HepG2 (cell line): ENCODE results near the gene KRTAP5-11. TPM values are rescaled to one million over a fixed set of nuclear protein-coding genes. Genes with fewer than 3 reads are reported as not detected.
"Not testable (repeated sequence)": the region's sequence is repeated elsewhere in the genome, so short reads cannot be mapped to it uniquely, and the experiment has no call there.

Source experiments
- ATAC-seq: fragments of 200-7000 bp; cut with Tn5 transposase; 3 replicates; pipeline ENCODE4 v1.9.1; 2020; ENCODE audit warnings: mild to moderate bottlenecking, moderate library complexity
- BruUV-seq: library from RNA; stranded (reverse); fragments of 400-500 nt; replicated peaks from 2 replicates; lab custom pipeline; 2021; lab: Mats Ljungman, UMichigan
- CTCF ChIA-PET: fragments of 300-600 bp; formaldehyde crosslinking; extraction: SDS; loops from one replicate; lab custom pipeline; 2021; ENCODE audit warnings: low total read pairs, inconsistent platforms, low intra/inter-chr PET ratio; lab: Yijun Ruan, JAX
- POLR2A ChIA-PET: fragments of 350-600 bp; sonication (Branson Sonifier 250); formaldehyde crosslinking; loops from one replicate; lab custom pipeline; 2020; ENCODE audit warnings: antibody characterized with exemption, inconsistent platforms; lab: Yijun Ruan, JAX
- DNase-seq: peaks from one replicate; pipeline ENCODE4 v3.0.0-alpha.2; 2015; ENCODE audit warnings: low spot score
- FAIRE-seq: peaks from 3 replicates; lab custom pipeline; 2011; peaks lifted over from hg19 to GRCh38; lab: Jason Lieb, UNC
- H2AFZ ChIP-seq: one replicate; pipeline ENCODE4 v1.6.1; 2011; ENCODE audit warnings: low read length, inconsistent platforms
- H3K27ac ChIP-seq: fragments of 300-600 bp; 3 replicates; pipeline ENCODE4 v1.8.0; 2011; ENCODE audit warnings: mixed run types, mild to moderate bottlenecking, mixed read lengths, low read length, inconsistent platforms; ENCODE audit not compliant: insufficient read depth; ENCODE audit errors: extremely low read length
- H3K27me3 ChIP-seq, 2 experiments: fragments of 200-600 bp in 1 of 2; 2 replicates in 1 of 2; 3 replicates in 1 of 2; pipeline versions ENCODE4 v1.6.0 to v1.8.0; 2011; ENCODE audit warnings: low read length in 2 of 2, mild to moderate bottlenecking in 2 of 2, moderate library complexity in 2 of 2, inconsistent platforms in 1 of 2; ENCODE audit not compliant: insufficient read depth in 2 of 2, control insufficient read depth in 1 of 2
- H3K36me3 ChIP-seq, 2 experiments: fragments of 200-600 bp in 1 of 2; replicated peaks in 1 of 2; 2 replicates in 1 of 2; 3 replicates in 1 of 2; pipeline versions ENCODE4 v1.5.1 to v1.8.0; 2011; ENCODE audit warnings: low read length in 2 of 2, inconsistent platforms in 1 of 2; ENCODE audit not compliant: insufficient read depth in 2 of 2, control insufficient read depth in 1 of 2
- H3K4me1 ChIP-seq: 2 replicates; pipeline ENCODE4 v1.5.1; 2012; ENCODE audit warnings: low read length, inconsistent platforms; ENCODE audit not compliant: insufficient read depth
- H3K4me2 ChIP-seq: 2 replicates; pipeline ENCODE4 v1.6.0; 2011; ENCODE audit warnings: low read depth, low read length, inconsistent platforms
- H3K4me3 ChIP-seq, 3 experiments: fragments of 200-600 bp in 1 of 3; sonication (generic), shearing (Covaris generic) in 1 of 3; replicated peaks in 1 of 3; 2 replicates each; pipeline ENCODE4 v1.5.1; 2011 to 2016; ENCODE audit warnings: low read length in 3 of 3, inconsistent platforms in 2 of 3, low read depth in 2 of 3, mild to moderate bottlenecking in 2 of 3, control low read depth in 1 of 3, mixed read lengths in 1 of 3; ENCODE audit not compliant: insufficient read depth in 1 of 3
- H3K79me2 ChIP-seq: one replicate; pipeline ENCODE4 v1.6.1; 2011; ENCODE audit warnings: low read length, inconsistent platforms; ENCODE audit not compliant: insufficient read depth
- H3K9ac ChIP-seq: 2 replicates; pipeline ENCODE4 v1.6.0; 2011; ENCODE audit warnings: mild to moderate bottlenecking, low read depth, low read length, inconsistent platforms; ENCODE audit not compliant: insufficient read depth
- H3K9me3 ChIP-seq: 2 replicates; pipeline ENCODE4 v1.5.1; 2012; ENCODE audit warnings: mild to moderate bottlenecking, low read length
- H4K20me1 ChIP-seq: 2 replicates; pipeline ENCODE4 v1.6.0; 2011; ENCODE audit warnings: inconsistent platforms, mild to moderate bottlenecking, low read length, moderate library complexity; ENCODE audit not compliant: insufficient read depth
- ZBTB38 ChIP-seq: sonication (generic); formaldehyde crosslinking; IDR thresholded peaks from 2 replicates; pipeline ENCODE4 v1.5.1; 2020; ENCODE audit warnings: mild to moderate bottlenecking, missing genetic modification reagents
- ZNF292 ChIP-seq: sonication (generic); formaldehyde crosslinking; IDR thresholded peaks from 2 replicates; pipeline ENCODE4 v1.8.1; 2022; ENCODE audit warnings: mild to moderate bottlenecking, low read depth, missing genetic modification reagents, borderline replicate concordance
- ZNF687 ChIP-seq: sonication (generic); formaldehyde crosslinking; IDR thresholded peaks from 2 replicates; pipeline ENCODE4 v1.5.1; 2020; ENCODE audit warnings: mild to moderate bottlenecking, missing genetic modification reagents, moderate library complexity
- WGBS: methylation state at CpG from one replicate; pipeline ENCODE4 v1.1.6; 2017; ENCODE audit warnings: low lambda C conversion rate; 5-methylcytosine and 5-hydroxymethylcytosine counted together
- in situ Hi-C: cut with HindIII; loops from 2 replicates; pipeline ENCODE4 v1.10.0; 2017; ENCODE audit warnings: low pct_unique_long_range_greater_than_20kb; ENCODE audit not compliant: extremely low pct_ligation_motif_present
- intact Hi-C: fragments of 100-400 bp; cut with micrococcal nuclease; formaldehyde crosslinking; loops from one replicate; pipeline ENCODE4 v1.10.0; 2022; ENCODE audit not compliant: unreplicated experiment
- polyA plus RNA-seq, 8 experiments: library from polyadenylated mRNA; depleted of rRNA in 3 of 8; stranded (reverse) in 7 of 8; unstranded in 1 of 8; fragments of >200 nt; fragmentation: Illumina TruSeq in 4 of 8; extraction: Trizol in 4 of 8; gene quantifications; 2 replicates each; pipeline versions ENCODE4 v1.2.1 to v1.2.3, GENCODE V29; 2011 to 2016; ENCODE audit warnings: low read depth in 4 of 8, missing spikeins in 1 of 8, mixed read lengths in 1 of 8; ENCODE audit not compliant: insufficient read depth in 1 of 8
- total RNA-seq, 5 experiments: library from RNA; depleted of rRNA; stranded (reverse); fragments of >200 nt; fragmentation: Illumina TruSeq; extraction: Trizol; gene quantifications; 2 replicates each; pipeline ENCODE4 v1.2.3, GENCODE V29; 2016; ENCODE audit warnings: low read depth in 1 of 5

The KRTAP5-11 gene
- total and polyA plus RNA-seq, 2 of the 13 experiments (the other 11 are each of a cell fraction or from before 2014, with no cell fraction given), result not detected

- H2AFZ ChIP-seq, H3K9ac ChIP-seq, H3K27ac ChIP-seq, BruUV-seq, DNase-seq, in situ Hi-C loops, H4K20me1 ChIP-seq: not testable (repeated sequence)
- no CpG with 5 or more reads among the region's 4 CpGs for WGBS
- H3K4me1 ChIP-seq, result peaks cover 95% of the 10 kb centered on the region
- TF ChIP-seq ZBTB38 (0 out of 2 replicates have a peak, but pooled peaks have one; percentile 11), ZNF292 (CRISPR knock-in tag) (0 out of 2 replicates have a peak, but pooled peaks have one; percentile 19), ZNF687 (CRISPR knock-in tag) (peak; percentile 39)
- TF ChIP-seq, all 625 proteins: peak for 3; not testable (repeated sequence) for 622
- POLR2A ChIA-PET, H3K79me2 ChIP-seq, H3K4me2 ChIP-seq, H3K4me3 ChIP-seq, FAIRE-seq, H3K9me3 ChIP-seq, CTCF ChIA-PET, ATAC-seq, intact Hi-C loops, H3K36me3 ChIP-seq, H3K27me3 ChIP-seq: not testable (repeated sequence)
These were observed 44.6 kb downstream of the KRTAP5-11 start, which contains the start of gene KRTAP5-8 for GRCh38 chr11:71537977-71538665. KRTAP5-8 (plus strand) TSS chr11:71538025; CDS start chr11:71538056, 31 bp downstream.
